Esophagus muscularis mucosa (tissue), 4 donors: ENCODE measurements around the gene ST3GAL6.

Experiments used
- EP300 ChIP-seq: sonication (generic); formaldehyde crosslinking; IDR thresholded peaks from one replicate; pipeline ENCODE4 v1.6.1; 2017; ENCODE audit warnings: antibody characterized with exemption
- POLR2A ChIP-seq: fragments of 450-650 bp; IDR thresholded peaks from one replicate; pipeline ENCODE4 v1.6.1; 2017; ENCODE audit warnings: antibody characterized with exemption, moderate library complexity, mild to moderate bottlenecking, low read depth
- POLR2AphosphoS5 ChIP-seq, 2 donors: sonication (generic); formaldehyde crosslinking; IDR thresholded peaks; one replicate each; pipeline ENCODE4 v1.6.1; 2017; ENCODE audit warnings: antibody characterized with exemption in 2 of 2
- TF ChIP-seq, protein P1 (sequence below), 3 experiments: fragments of 200-600 bp in 2 of 3; fragments of 450-650 bp in 1 of 3; sonication (generic) in 2 of 3; IDR thresholded peaks; one replicate each; pipeline ENCODE4 v1.5.1; 2017 to 2019; ENCODE audit warnings: antibody characterized with exemption in 3 of 3, mild to moderate bottlenecking in 2 of 3, moderate library complexity in 1 of 3

- TF ChIP-seq, protein P1, sequence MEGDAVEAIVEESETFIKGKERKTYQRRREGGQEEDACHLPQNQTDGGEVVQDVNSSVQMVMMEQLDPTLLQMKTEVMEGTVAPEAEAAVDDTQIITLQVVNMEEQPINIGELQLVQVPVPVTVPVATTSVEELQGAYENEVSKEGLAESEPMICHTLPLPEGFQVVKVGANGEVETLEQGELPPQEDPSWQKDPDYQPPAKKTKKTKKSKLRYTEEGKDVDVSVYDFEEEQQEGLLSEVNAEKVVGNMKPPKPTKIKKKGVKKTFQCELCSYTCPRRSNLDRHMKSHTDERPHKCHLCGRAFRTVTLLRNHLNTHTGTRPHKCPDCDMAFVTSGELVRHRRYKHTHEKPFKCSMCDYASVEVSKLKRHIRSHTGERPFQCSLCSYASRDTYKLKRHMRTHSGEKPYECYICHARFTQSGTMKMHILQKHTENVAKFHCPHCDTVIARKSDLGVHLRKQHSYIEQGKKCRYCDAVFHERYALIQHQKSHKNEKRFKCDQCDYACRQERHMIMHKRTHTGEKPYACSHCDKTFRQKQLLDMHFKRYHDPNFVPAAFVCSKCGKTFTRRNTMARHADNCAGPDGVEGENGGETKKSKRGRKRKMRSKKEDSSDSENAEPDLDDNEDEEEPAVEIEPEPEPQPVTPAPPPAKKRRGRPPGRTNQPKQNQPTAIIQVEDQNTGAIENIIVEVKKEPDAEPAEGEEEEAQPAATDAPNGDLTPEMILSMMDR (IDR thresholded peaks at IDR 0.05): no peak
- TF ChIP-seq POLR2A (no peak), POLR2AphosphoS5 (IDR thresholded peaks at IDR 0.05) (no peak), EP300 (no peak)
These were observed 25.5 kb downstream of the ST3GAL6 start for GRCh38 chr3:98788651-98789050.
